NT2/D1 (cell line): ENCODE data around the gene SLC35G3.
"Not testable (repeated sequence)": the region's sequence is repeated elsewhere in the genome, so short reads cannot be mapped to it uniquely, and the experiment has no call there.

Source experiments
- DNase-seq: peaks from one replicate; pipeline ENCODE4 v3.0.0-alpha.2; 2011; ENCODE audit warnings: low read depth, low spot score
- H3K27me3 ChIP-seq: 2 replicates; pipeline ENCODE4 v1.6.0; 2011; ENCODE audit warnings: mild to moderate bottlenecking; ENCODE audit not compliant: insufficient read length, insufficient read depth
- H3K36me3 ChIP-seq: 2 replicates; pipeline ENCODE4 v1.6.1; 2011; ENCODE audit warnings: mild to moderate bottlenecking, low read length, mixed read lengths; ENCODE audit not compliant: insufficient read depth, insufficient read length
- H3K4me1 ChIP-seq: 2 replicates; pipeline ENCODE4 v1.5.1; 2011; ENCODE audit not compliant: insufficient read depth, insufficient read length
- H3K4me3 ChIP-seq: 2 replicates; pipeline ENCODE4 v1.5.1; 2011; ENCODE audit warnings: low read depth; ENCODE audit not compliant: insufficient read length
- H3K9ac ChIP-seq: 2 replicates; pipeline ENCODE4 v1.6.0; 2011; ENCODE audit warnings: low read depth; ENCODE audit not compliant: insufficient read length
- H3K9me3 ChIP-seq: 2 replicates; pipeline ENCODE4 v1.5.1; 2011; ENCODE audit warnings: mild to moderate bottlenecking, low read length; ENCODE audit not compliant: insufficient read depth
- SUZ12 ChIP-seq: IDR thresholded peaks from 2 replicates; pipeline ENCODE4 v1.6.1; 2011; ENCODE audit not compliant: insufficient read length, insufficient read depth; ENCODE audit errors: extremely low read depth
- YY1 ChIP-seq: IDR thresholded peaks from 2 replicates; pipeline ENCODE4 v1.6.1; 2011; ENCODE audit not compliant: insufficient read length, insufficient read depth
- ZNF274 ChIP-seq: IDR thresholded peaks from 2 replicates; pipeline ENCODE4 v1.6.1; 2011; ENCODE audit warnings: mild to moderate bottlenecking, low read depth, low read length

The SLC35G3 gene

DNA sequence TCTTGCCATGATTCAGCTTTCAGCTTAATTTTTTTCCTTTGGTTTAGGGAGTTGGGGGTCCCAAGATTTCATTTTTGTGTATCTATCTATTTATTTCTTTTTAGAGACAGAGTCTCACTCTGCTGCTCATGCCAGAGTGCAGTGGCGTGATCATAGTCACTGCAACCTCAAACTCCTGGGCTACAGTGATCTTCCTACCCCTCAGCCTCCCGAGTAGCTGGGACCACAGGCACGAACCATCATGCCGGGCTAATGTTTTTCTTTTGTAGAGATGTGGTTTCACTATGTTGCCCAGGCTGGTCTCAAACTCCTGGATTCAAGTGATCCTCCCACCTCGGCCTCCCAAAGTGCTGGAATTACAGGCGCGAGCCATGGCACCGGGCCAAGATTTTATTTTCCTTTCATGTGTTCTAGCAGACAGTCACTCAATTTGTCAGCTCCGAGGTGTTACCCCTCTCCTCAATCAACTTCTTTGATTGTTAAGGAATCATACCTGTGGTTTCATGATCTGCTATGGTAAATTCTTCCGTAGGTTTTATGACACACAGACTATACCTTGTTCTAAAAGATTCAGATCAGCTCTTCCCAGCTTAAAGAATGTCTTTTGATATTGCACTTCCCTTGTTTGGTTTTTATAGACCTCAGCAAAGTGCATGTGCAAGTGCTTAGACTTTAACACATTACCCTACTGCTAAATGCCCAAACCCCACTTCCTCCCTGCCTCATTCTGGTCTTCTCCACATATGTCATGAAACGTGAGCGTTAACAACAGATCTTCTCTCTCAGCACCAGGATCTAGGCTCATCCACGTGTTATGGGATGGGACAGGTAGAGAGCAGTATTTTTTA, 33.6 kb downstream of the SLC35G3 start:
- Histone ChIP-seq H3K9me3 (no peaks in the 10 kb centered on the region), H3K36me3 (no peaks in the 10 kb centered on the region), H3K4me1 (peaks cover 2% of the 10 kb centered on the region), H3K9ac (no peak overlapping the region), H3K27me3 (no peaks in the 10 kb centered on the region), H3K4me3 (no peak overlapping the region)
- DNase-seq: no peak
- no peak for TF ChIP-seq YY1
- no peak for TF ChIP-seq SUZ12
- no peak for TF ChIP-seq ZNF274

DNA sequence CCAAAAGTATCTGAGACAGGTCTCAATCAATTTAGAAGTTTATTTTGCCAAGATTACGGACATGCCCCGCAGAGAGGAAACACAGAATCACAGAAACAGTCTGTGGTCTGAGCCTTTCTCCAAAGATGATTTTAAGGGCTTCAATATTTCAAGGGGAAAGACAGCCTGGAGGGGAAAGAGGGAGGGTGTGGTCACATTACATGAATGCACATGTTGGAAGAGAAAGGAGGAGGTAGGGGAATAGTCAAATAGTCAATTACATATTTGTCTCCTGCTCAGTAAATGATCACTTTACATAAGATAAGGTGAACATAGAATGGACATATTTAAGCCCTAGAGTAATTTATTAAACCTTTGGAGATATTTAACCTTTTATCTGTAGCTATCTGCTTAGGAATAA, 34.3 kb downstream of the SLC35G3 start:
- H3K4me1 ChIP-seq: peaks cover 2% of the 10 kb centered on the region
- no peaks in the 10 kb centered on the region for H3K36me3 ChIP-seq
- no peak for DNase-seq
- H3K27me3 ChIP-seq: no peaks in the 10 kb centered on the region
- H3K4me3 ChIP-seq: no peak overlapping the region
- H3K9ac ChIP-seq: no peak overlapping the region
- TF ChIP-seq SUZ12: no peak
- TF ChIP-seq ZNF274: no peak
- TF ChIP-seq YY1: no peak
- H3K9me3 ChIP-seq: no peaks in the 10 kb centered on the region

DNA sequence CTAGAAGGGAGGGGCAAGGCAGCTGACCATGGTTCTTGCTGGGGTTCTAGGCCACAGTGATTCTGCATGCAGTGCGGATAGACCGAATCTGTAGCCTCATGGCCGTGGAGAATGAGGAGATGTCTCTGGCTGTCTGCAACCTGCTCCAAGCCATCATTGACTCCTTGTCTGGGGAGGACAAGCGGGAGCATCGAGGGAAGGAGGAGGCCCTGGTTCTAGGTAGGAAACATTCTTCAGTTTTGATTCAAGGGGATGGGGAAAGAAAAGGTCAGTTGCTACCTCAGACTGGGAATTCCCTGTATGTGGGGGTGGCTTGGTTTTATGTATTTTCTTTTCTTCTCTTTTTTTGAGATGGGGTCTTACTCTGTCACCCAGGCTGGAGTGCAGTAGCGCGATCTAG, 38.9 kb downstream of the SLC35G3 start:
- Histone ChIP-seq H3K4me3 (no peak overlapping the region), H3K36me3 (no peaks in the 10 kb centered on the region), H3K9me3 (no peaks in the 10 kb centered on the region), H3K27me3 (no peaks in the 10 kb centered on the region), H3K4me1 (peaks cover 2% of the 10 kb centered on the region), H3K9ac (no peak overlapping the region)
- no peak for DNase-seq
- TF ChIP-seq SUZ12 (no peak), YY1 (no peak), ZNF274 (no peak)

DNA sequence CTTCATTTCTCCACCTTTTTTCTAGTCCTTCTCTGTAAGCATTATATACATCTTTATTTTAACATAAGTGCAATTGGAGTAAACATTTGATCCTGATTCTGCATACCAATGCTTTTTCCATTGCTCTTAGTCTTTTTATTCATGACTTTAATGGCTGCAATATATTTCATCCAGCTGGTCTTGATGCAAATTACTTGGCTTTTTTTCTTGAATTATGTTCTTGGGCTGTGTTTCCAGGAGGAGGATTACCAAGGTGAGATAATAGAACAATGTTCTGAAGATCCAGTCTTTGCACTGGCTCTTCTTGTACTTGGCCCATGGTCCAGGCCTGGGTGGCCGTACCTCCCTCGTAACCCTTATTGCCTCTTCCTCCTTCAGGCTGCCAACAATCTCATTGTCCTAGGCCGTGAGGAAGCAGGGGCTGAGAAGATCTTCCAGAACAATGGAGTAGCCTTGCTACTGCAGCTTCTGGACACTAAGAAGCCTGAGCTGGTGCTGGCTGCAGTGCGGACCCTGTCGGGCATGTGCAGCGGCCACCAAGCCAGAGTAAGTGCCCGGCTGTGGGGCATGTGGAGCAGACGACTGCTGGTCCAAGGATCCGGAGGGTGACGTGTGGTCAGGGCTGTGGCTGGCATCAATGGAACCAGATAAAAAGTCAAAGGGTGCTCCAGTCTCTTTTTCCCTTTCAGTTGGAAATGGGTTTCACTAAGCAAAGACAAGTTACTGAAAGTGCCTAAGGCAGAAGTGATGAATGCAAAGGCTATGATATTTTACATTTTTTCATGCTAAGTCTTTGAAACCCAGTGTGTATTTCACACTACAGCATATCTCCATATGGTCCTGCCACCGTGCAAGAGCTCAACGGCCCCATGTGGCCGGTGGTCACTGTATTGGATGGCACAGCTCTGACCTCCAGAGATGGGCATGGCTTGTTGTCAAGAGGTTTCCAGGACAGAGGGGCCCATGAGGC, 39.7 kb downstream of the SLC35G3 start:
- TF ChIP-seq SUZ12 (no peak), YY1 (no peak), ZNF274 (no peak)
- H3K27me3 ChIP-seq: no peaks in the 10 kb centered on the region
- no peaks in the 10 kb centered on the region for H3K36me3 ChIP-seq
- H3K9me3 ChIP-seq: no peaks in the 10 kb centered on the region
- DNase-seq: no peak
- H3K4me3 ChIP-seq: no peak overlapping the region
- peaks cover 2% of the 10 kb centered on the region for H3K4me1 ChIP-seq
- no peak overlapping the region for H3K9ac ChIP-seq

DNA sequence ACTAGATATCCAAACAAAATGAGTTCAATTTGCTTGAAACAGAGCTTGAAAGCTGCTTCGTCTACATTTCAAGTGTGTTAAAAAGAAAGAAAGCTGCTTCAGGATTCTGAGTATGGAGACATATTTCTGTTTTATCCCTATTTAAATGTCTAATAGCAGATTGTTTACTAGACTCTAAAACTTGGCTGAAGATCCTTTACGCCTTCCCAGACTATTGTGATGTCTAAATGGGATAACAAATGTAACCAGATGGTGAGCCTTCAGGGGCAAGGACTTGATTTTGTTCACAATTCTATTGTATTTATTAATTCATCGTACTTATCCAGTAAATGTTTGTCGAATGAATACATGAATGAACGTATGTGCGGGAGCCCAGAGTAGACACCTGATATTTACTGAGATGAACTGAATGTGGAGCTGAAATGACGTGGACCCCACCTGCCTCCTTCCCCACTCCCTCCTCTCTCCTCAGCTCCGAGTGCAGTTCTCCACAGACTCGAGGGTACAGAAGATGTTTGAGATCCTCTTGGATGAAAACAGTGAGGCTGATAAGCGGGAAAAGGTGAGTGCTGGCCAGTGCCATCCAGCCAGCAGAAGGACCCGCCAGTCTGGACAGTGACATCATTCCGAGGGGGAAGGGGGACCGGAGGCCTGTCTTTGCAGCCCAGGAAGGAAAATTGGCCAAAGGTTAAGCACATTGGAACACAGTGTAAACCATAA, 41.6 kb downstream of the SLC35G3 start:
- Histone ChIP-seq H3K36me3 (no peaks in the 10 kb centered on the region), H3K27me3 (no peaks in the 10 kb centered on the region), H3K9ac (no peak overlapping the region), H3K4me1 (peaks cover 3% of the 10 kb centered on the region), H3K9me3 (no peaks in the 10 kb centered on the region), H3K4me3 (no peak overlapping the region)
- TF ChIP-seq SUZ12 (no peak), YY1 (no peak), ZNF274 (no peak)
- DNase-seq: no peak

DNA sequence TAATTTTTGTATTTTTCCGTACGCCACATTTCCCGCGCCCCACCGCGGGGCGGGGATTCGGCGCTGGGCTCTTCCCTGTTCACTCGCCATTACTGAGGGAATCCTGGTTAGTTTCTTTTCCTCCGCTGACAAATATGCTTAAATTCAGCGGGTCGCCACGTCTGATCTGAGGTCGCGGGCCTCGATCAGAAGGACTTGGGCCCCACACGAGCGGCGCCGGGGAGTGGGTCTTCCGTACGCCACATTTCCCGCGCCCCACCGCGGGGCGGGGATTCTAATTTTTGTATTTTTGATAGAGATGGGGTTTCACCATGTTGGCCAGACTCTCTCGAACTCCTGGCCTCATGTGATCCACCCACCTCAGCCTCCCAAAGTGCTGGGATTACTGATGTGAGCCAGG, 43.1 kb downstream of the SLC35G3 start:
- H3K36me3 ChIP-seq, DNase-seq, H3K4me3 ChIP-seq, H3K27me3 ChIP-seq, H3K9ac ChIP-seq, H3K4me1 ChIP-seq, H3K9me3 ChIP-seq: not testable (repeated sequence)

DNA sequence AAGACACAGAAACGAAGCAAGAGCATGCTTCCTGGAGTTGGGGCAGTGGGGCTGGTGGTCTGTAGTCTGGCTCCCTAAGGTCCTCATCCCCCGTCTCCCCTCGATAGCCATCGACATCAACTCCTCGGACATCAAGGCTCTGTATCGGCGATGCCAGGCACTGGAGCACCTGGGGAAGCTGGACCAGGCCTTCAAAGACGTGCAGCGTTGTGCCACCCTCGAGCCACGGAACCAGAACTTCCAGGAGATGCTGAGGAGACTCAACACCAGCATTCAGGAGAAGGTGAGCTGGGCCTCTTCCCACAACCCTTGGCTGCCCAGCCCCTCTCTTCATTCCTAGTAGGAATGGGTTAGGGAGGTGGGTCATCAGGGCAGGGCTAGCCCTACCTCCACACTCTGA, 44.3 kb downstream of the SLC35G3 start:
- no peak for TF ChIP-seq SUZ12
- DNase-seq: no peak
- H3K9ac ChIP-seq: no peak overlapping the region
- H3K9me3 ChIP-seq: no peaks in the 10 kb centered on the region
- H3K4me1 ChIP-seq: peaks cover 3% of the 10 kb centered on the region
- no peaks in the 10 kb centered on the region for H3K27me3 ChIP-seq
- H3K36me3 ChIP-seq: no peaks in the 10 kb centered on the region
- H3K4me3 ChIP-seq: no peak overlapping the region
